ENCODE measurements around the gene PDHB. TPM values are rescaled to one million over a fixed set of nuclear protein-coding genes. Genes with fewer than 3 reads are reported as not detected.

The PDHB gene
- total and polyA plus RNA-seq, 5 donors from 2014 or later, result 40.1 to 159 (median 120) TPM

GRCh38 chr3:58391156-58391865 lies 42.3 kb downstream of the PDHB start:
- H3K4me1 ChIP-seq (ENCODE audit: control insufficient read depth, insufficient read depth, low read length, poor library complexity, severe bottlenecking), result no peaks in the 10 kb centered on the region
- no peaks in the 10 kb centered on the region for H3K9me3 Mint-ChIP-seq
- H3K4me3 Mint-ChIP-seq, result no peak overlapping the region
- ATAC-seq (ENCODE audit: low read depth in 2 of 2) (no peak), DNase-seq (no peak)
- no peaks in the 10 kb centered on the region for H3K9me3 ChIP-seq (ENCODE audit: control insufficient read depth in 2 of 2, low read length in 2 of 2)
- H3K36me3 ChIP-seq (ENCODE audit: control insufficient read depth, insufficient read depth, low read length), result peaks cover 20% of the 10 kb centered on the region
- H3K27me3 ChIP-seq (ENCODE audit: control insufficient read depth, insufficient read depth, low read length), result no peaks in the 10 kb centered on the region
- no peak overlapping the region for H3K4me3 ChIP-seq (ENCODE audit: low read depth, low read length)
- H3K27ac ChIP-seq (ENCODE audit: insufficient read depth, low read length, poor library complexity, severe bottlenecking), result no peak overlapping the region
- no peaks in the 10 kb centered on the region for H3K27me3 Mint-ChIP-seq
- peaks cover 7 to 24% (median 10%) of the 10 kb centered on the region in 4 donors for H3K4me1 Mint-ChIP-seq
- peaks cover 35% of the 10 kb centered on the region for H3K36me3 Mint-ChIP-seq
- H3K27ac Mint-ChIP-seq, result no peak overlapping the region

DNA sequence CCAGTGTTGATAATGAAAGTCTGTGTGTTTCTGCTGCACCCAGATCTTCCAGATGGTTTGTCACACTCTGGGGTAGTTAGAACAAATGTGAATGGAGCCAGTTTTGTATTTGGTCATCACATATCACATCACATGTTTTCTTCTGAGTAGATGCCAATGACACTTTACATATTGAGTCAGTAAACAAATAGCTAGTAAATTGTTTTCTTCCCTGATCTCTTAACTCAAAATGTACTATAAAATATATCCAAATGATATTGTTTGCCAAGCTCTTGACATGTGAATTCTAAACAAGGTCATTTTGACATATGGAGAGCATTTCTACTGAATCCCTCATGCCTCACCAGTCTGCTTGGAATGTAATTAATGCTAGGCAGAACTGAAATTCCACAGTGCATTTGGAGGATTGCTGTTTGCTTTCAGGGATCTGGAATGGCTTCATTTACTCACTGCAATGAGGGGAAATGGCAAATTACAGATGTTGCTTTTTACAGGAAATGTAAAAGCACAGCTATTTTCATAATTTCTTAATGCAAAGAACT lies 45.0 kb downstream of the PDHB start:
- no peaks in the 10 kb centered on the region for H3K4me1 ChIP-seq (ENCODE audit: control insufficient read depth, insufficient read depth, low read length, poor library complexity, severe bottlenecking)
- Mint-ChIP-seq H3K9me3 (no peaks in the 10 kb centered on the region), H3K4me1 (peaks cover 8 to 24% (median 10%) of the 10 kb centered on the region in 4 donors), H3K27me3 (no peaks in the 10 kb centered on the region), H3K4me3 (no peak overlapping the region), H3K36me3 (peaks cover 34% of the 10 kb centered on the region), H3K27ac (no peak overlapping the region)
- H3K27me3 ChIP-seq (ENCODE audit: control insufficient read depth, insufficient read depth, low read length), result no peaks in the 10 kb centered on the region
- H3K36me3 ChIP-seq (ENCODE audit: control insufficient read depth, insufficient read depth, low read length), result no peaks in the 10 kb centered on the region
- H3K9me3 ChIP-seq (ENCODE audit: control insufficient read depth in 2 of 2, low read length in 2 of 2), result no peaks in the 10 kb centered on the region
- DNase-seq (no peak), ATAC-seq (ENCODE audit: low read depth in 2 of 2) (no peak)
- no peak overlapping the region for H3K27ac ChIP-seq (ENCODE audit: insufficient read depth, low read length, poor library complexity, severe bottlenecking)
- H3K4me3 ChIP-seq (ENCODE audit: low read depth, low read length), result no peak overlapping the region

- ATAC-seq (ENCODE audit: low read depth in 2 of 2), result no peak
- H3K4me1 Mint-ChIP-seq, result peaks cover 8 to 24% (median 10%) of the 10 kb centered on the region in 4 donors
- peak overlapping the region in 2 of 3 donors; percentile 68 to 71 for H3K27ac Mint-ChIP-seq
- Histone ChIP-seq H3K9me3 (ENCODE audit: control insufficient read depth in 2 of 2, low read length in 2 of 2) (no peaks in the 10 kb centered on the region), H3K4me1 (ENCODE audit: control insufficient read depth, insufficient read depth, low read length, poor library complexity, severe bottlenecking) (no peaks in the 10 kb centered on the region), H3K27me3 (ENCODE audit: control insufficient read depth, insufficient read depth, low read length) (no peaks in the 10 kb centered on the region), H3K36me3 (ENCODE audit: control insufficient read depth, insufficient read depth, low read length) (no peaks in the 10 kb centered on the region), H3K4me3 (ENCODE audit: low read depth, low read length) (no peak overlapping the region), H3K27ac (ENCODE audit: insufficient read depth, low read length, poor library complexity, severe bottlenecking) (no peak overlapping the region)
- H3K4me3 Mint-ChIP-seq, result no peak overlapping the region
- H3K9me3 Mint-ChIP-seq, result no peaks in the 10 kb centered on the region
- peaks cover 36% of the 10 kb centered on the region for H3K36me3 Mint-ChIP-seq
- no peak for DNase-seq
- H3K27me3 Mint-ChIP-seq, result no peaks in the 10 kb centered on the region
These were observed 45.7 kb downstream of the PDHB start for GRCh38 chr3:58387650-58388546.

DNA sequence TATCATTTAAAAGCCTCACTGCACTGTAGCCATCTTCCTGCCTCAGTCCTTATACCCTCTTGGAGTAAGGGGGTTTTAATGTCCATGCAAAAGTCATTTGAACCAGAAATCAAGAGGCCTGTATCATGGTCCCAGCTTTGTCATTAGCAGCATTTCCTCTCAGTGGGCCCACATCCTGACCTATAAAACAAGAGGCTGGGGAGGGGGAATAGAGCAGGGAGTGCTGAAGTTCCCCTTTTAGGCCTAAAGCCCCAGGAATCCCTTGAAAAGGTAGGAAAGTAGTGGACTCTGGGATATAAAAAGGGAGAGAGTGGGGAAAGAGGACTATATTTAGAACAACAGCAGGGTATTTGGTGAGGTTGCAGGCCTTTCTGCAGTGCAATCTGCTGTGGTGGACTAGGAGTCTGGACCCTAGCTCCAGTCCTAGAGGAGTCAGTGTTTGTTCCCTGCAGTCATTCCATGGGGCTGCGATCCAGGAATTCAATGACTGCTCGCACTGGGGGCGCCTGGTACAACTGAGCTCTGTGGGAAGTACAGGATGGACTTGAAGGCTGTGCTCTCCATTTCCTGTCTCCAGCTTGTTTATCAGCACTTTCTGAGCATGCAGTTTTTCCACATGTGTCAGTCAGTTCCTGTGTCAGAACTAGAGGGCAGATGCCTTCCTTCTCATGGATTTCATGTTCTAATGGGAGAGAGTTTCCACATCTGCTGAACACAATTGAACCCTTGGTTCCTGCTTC lies 46.8 kb downstream of the PDHB start:
- no peak overlapping the region for H3K4me3 ChIP-seq (ENCODE audit: low read depth, low read length)
- H3K27ac Mint-ChIP-seq, result peak overlapping the region in 1 of 3 donors; percentile 71
- no peak overlapping the region for H3K4me3 Mint-ChIP-seq
- H3K9me3 Mint-ChIP-seq, result no peaks in the 10 kb centered on the region
- no peak overlapping the region for H3K27ac ChIP-seq (ENCODE audit: insufficient read depth, low read length, poor library complexity, severe bottlenecking)
- no peaks in the 10 kb centered on the region for H3K4me1 ChIP-seq (ENCODE audit: control insufficient read depth, insufficient read depth, low read length, poor library complexity, severe bottlenecking)
- peaks cover 4% of the 10 kb centered on the region for H3K36me3 ChIP-seq (ENCODE audit: control insufficient read depth, insufficient read depth, low read length)
- ATAC-seq (ENCODE audit: low read depth in 2 of 2) (no peak), DNase-seq (no peak)
- no peaks in the 10 kb centered on the region for H3K9me3 ChIP-seq (ENCODE audit: control insufficient read depth in 2 of 2, low read length in 2 of 2)
- H3K36me3 Mint-ChIP-seq, result peaks cover 35% of the 10 kb centered on the region
- no peaks in the 10 kb centered on the region for H3K27me3 Mint-ChIP-seq
- H3K27me3 ChIP-seq (ENCODE audit: control insufficient read depth, insufficient read depth, low read length), result no peaks in the 10 kb centered on the region
- peaks cover 8 to 24% (median 9%) of the 10 kb centered on the region in 4 donors for H3K4me1 Mint-ChIP-seq

GRCh38 chr3:58384381-58385090 lies 49.1 kb downstream of the PDHB start:
- Histone ChIP-seq H3K4me1 (ENCODE audit: control insufficient read depth, insufficient read depth, low read length, poor library complexity, severe bottlenecking) (no peaks in the 10 kb centered on the region), H3K9me3 (ENCODE audit: control insufficient read depth in 2 of 2, low read length in 2 of 2) (no peaks in the 10 kb centered on the region), H3K27me3 (ENCODE audit: control insufficient read depth, insufficient read depth, low read length) (no peaks in the 10 kb centered on the region), H3K27ac (ENCODE audit: insufficient read depth, low read length, poor library complexity, severe bottlenecking) (no peak overlapping the region), H3K36me3 (ENCODE audit: control insufficient read depth, insufficient read depth, low read length) (peaks cover 4% of the 10 kb centered on the region), H3K4me3 (ENCODE audit: low read depth, low read length) (no peak overlapping the region)
- H3K27me3 Mint-ChIP-seq, result no peaks in the 10 kb centered on the region
- H3K36me3 Mint-ChIP-seq, result peaks cover 29% of the 10 kb centered on the region
- H3K4me3 Mint-ChIP-seq, result no peak overlapping the region
- ATAC-seq (ENCODE audit: low read depth in 2 of 2) (no peak), DNase-seq (no peak)
- H3K4me1 Mint-ChIP-seq, result peaks cover 6 to 17% (median 11%) of the 10 kb centered on the region in 4 donors
- H3K9me3 Mint-ChIP-seq, result peaks cover 0 to 2% (median 0%) of the 10 kb centered on the region in 7 donors
- H3K27ac Mint-ChIP-seq, result peak overlapping the region in 1 of 3 donors; percentile 80

DNA sequence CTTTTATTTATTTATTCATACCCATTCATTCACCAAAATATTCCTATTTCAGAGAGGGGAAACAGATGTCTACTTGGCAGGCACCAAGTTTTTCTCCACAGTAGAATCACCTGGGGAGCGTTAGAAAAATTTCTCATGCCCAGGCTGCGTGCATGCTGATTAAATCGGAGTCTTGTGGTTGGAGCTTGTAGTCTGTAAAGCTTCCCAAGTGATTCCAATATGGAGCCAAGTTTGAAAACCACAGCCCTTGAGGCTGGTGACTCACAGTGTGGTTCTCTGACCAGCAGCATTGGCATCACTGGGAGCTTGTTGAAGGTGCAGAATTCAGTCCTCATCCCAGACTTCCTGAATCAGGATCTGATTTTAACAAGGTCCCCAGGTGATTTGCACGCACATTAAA lies 49.7 kb downstream of the PDHB start:
- ATAC-seq (ENCODE audit: low read depth in 2 of 2) (no peak), DNase-seq (no peak)
- H3K27ac ChIP-seq (ENCODE audit: insufficient read depth, low read length, poor library complexity, severe bottlenecking), result no peak overlapping the region
- H3K27me3 ChIP-seq (ENCODE audit: control insufficient read depth, insufficient read depth, low read length), result no peaks in the 10 kb centered on the region
- Mint-ChIP-seq H3K4me3 (no peak overlapping the region), H3K36me3 (peaks cover 29% of the 10 kb centered on the region), H3K27ac (no peak overlapping the region), H3K9me3 (peaks cover 0 to 2% (median 0%) of the 10 kb centered on the region in 7 donors), H3K27me3 (no peaks in the 10 kb centered on the region), H3K4me1 (peaks cover 7 to 16% (median 11%) of the 10 kb centered on the region in 4 donors)
- H3K4me1 ChIP-seq (ENCODE audit: control insufficient read depth, insufficient read depth, low read length, poor library complexity, severe bottlenecking), result no peaks in the 10 kb centered on the region
- no peaks in the 10 kb centered on the region for H3K9me3 ChIP-seq (ENCODE audit: control insufficient read depth in 2 of 2, low read length in 2 of 2)
- H3K4me3 ChIP-seq (ENCODE audit: low read depth, low read length), result no peak overlapping the region
- H3K36me3 ChIP-seq (ENCODE audit: control insufficient read depth, insufficient read depth, low read length), result peaks cover 4% of the 10 kb centered on the region

DNA sequence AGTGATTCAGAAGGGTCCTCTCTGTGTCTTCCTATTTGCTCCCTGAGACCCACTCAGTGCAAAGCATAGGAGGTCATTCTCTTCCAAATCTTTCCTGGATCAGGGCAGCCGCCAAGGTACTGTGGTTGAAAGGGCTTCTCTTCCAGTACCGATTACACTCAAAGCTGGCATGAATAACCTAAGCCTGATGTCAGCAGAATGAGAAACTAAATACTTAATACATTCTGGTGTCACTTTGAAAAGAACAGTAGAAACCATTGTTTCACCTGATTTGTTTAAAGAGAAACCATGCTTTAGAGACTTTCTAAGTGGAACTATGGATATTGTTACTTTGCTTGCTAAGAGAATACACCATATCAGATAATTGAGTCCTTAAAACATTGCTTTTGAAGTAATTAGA lies 50.2 kb downstream of the PDHB start:
- peaks cover 4% of the 10 kb centered on the region for H3K36me3 ChIP-seq (ENCODE audit: control insufficient read depth, insufficient read depth, low read length)
- no peak overlapping the region for H3K4me3 ChIP-seq (ENCODE audit: low read depth, low read length)
- no peak for DNase-seq
- no peaks in the 10 kb centered on the region for H3K4me1 ChIP-seq (ENCODE audit: control insufficient read depth, insufficient read depth, low read length, poor library complexity, severe bottlenecking)
- ATAC-seq (ENCODE audit: low read depth in 2 of 2), result no peak
- peaks cover 4 to 13% (median 9%) of the 10 kb centered on the region in 4 donors for H3K4me1 Mint-ChIP-seq
- H3K36me3 Mint-ChIP-seq, result peaks cover 29% of the 10 kb centered on the region
- no peaks in the 10 kb centered on the region for H3K27me3 ChIP-seq (ENCODE audit: control insufficient read depth, insufficient read depth, low read length)
- H3K27ac ChIP-seq (ENCODE audit: insufficient read depth, low read length, poor library complexity, severe bottlenecking), result no peak overlapping the region
- H3K27ac Mint-ChIP-seq, result no peak overlapping the region
- H3K9me3 Mint-ChIP-seq, result peaks cover 0 to 2% (median 0%) of the 10 kb centered on the region in 7 donors
- H3K4me3 Mint-ChIP-seq, result no peak overlapping the region
- H3K27me3 Mint-ChIP-seq, result no peaks in the 10 kb centered on the region
- no peaks in the 10 kb centered on the region for H3K9me3 ChIP-seq (ENCODE audit: control insufficient read depth in 2 of 2, low read length in 2 of 2)

Measured in CD4-positive, CD25-positive, alpha-beta regulatory T cell (primary cell).